HFFc6 (cell line): ENCODE measurements around the gene PTPMT1. TPM values are rescaled to one million over a fixed set of nuclear protein-coding genes. Genes with fewer than 3 reads are reported as not detected.

Experiments used
- DNase-seq: peaks from one replicate; pipeline ENCODE4 v3.0.0-alpha.2; 2018
- H3K27ac Mint-ChIP-seq: 2 replicates; pipeline ENCODE4 v1.8.0; 2020; ENCODE audit warnings: mild to moderate bottlenecking, mixed read lengths
- H3K27me3 Mint-ChIP-seq: 2 replicates; pipeline ENCODE4 v1.8.0; 2021; ENCODE audit warnings: mild to moderate bottlenecking, moderate library complexity, mixed read lengths; ENCODE audit not compliant: insufficient read depth
- H3K36me3 Mint-ChIP-seq: 2 replicates; pipeline ENCODE4 v1.8.0; 2021; ENCODE audit warnings: low read depth, mixed read lengths
- H3K4me1 Mint-ChIP-seq: 2 replicates; pipeline ENCODE4 v1.8.0; 2020; ENCODE audit warnings: low read depth, mixed read lengths
- H3K4me3 Mint-ChIP-seq: 2 replicates; pipeline ENCODE4 v1.8.0; 2020; ENCODE audit warnings: mild to moderate bottlenecking, moderate library complexity, mixed read lengths
- H3K9me3 Mint-ChIP-seq: 2 replicates; pipeline ENCODE4 v1.8.0; 2020; ENCODE audit warnings: mild to moderate bottlenecking, mixed read lengths
- total RNA-seq, 6 experiments: library from RNA; stranded (reverse); fragmentation: NEBNext Ultra II Directional; extraction: Animal tissue kit (Norgen Biotek cat#: 25700); gene quantifications; 2 replicates in 1 of 6; 3 replicates in 5 of 6; pipeline ENCODE4 v1.2.3, GENCODE V29; 2021
- TF ChIP-seq, protein P1 (sequence below): fragments of 200-600 bp; sonication (generic); IDR thresholded peaks from 2 replicates; pipeline ENCODE4 v1.5.0; 2021; ENCODE audit warnings: antibody characterized with exemption, mild to moderate bottlenecking

PTPMT1 gene
- total RNA-seq, 6 experiments from 2014 or later = 51.8 to 64.2 (median 54.5) TPM

GRCh38 chr11:47617417-47617809 is 52.0 kb downstream of the PTPMT1 start:
- DNase-seq = peak; percentile 37
- H3K4me1 Mint-ChIP-seq = peaks cover 21% of the 10 kb centered on the region
- no peaks in the 10 kb centered on the region for H3K9me3 Mint-ChIP-seq
- H3K36me3 Mint-ChIP-seq = peaks cover 12% of the 10 kb centered on the region; the same call in 1 of the 2 replicates
- H3K27ac Mint-ChIP-seq = peak overlapping the region; percentile 53
- no peak overlapping the region; the same call in 1 of the 2 replicates for H3K4me3 Mint-ChIP-seq
- peaks cover 2% of the 10 kb centered on the region; the same call in 1 of the 2 replicates for H3K27me3 Mint-ChIP-seq
- TF ChIP-seq, protein P1, sequence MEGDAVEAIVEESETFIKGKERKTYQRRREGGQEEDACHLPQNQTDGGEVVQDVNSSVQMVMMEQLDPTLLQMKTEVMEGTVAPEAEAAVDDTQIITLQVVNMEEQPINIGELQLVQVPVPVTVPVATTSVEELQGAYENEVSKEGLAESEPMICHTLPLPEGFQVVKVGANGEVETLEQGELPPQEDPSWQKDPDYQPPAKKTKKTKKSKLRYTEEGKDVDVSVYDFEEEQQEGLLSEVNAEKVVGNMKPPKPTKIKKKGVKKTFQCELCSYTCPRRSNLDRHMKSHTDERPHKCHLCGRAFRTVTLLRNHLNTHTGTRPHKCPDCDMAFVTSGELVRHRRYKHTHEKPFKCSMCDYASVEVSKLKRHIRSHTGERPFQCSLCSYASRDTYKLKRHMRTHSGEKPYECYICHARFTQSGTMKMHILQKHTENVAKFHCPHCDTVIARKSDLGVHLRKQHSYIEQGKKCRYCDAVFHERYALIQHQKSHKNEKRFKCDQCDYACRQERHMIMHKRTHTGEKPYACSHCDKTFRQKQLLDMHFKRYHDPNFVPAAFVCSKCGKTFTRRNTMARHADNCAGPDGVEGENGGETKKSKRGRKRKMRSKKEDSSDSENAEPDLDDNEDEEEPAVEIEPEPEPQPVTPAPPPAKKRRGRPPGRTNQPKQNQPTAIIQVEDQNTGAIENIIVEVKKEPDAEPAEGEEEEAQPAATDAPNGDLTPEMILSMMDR = peak; percentile 46; the same call in 1 of the 2 replicates

DNA sequence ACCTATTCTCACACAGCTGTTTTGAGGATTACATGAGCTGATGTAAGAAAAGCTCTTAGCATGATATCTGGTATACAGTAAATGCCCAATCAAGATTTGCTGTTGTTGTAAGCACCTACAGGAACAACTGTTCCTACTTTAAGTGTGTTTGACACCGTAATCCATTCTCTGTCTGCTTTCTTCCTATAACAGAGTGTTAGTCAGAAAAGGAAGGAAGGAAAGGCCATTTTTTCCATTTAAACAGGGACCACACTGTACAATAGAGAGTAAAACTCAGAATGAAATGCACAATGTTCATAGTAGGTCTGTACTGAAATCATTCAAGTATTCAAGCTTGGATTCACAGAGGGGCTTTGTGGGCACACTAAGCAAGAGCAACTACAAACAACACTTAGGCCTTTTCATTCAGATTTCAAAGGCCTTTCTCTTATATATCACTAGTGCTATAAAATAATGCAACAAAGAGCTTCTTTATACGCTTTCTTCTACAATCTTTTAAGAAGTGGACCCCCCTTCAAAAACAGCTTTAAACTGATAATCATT is 55.5 kb downstream of the PTPMT1 start:
- Mint-ChIP-seq H3K9me3 (no peaks in the 10 kb centered on the region), H3K4me3 (no peak overlapping the region), H3K36me3 (peaks cover 15% of the 10 kb centered on the region), H3K27me3 (no peaks in the 10 kb centered on the region), H3K4me1 (peaks cover 21% of the 10 kb centered on the region), H3K27ac (no peak overlapping the region)
- TF ChIP-seq, protein P1 = no peak
- no peak for DNase-seq

Other genes starting within 250 kb of the PTPMT1 start
- gene MYBPC3, start 212.9 kb upstream of the PTPMT1 start, total RNA-seq = not detected
- gene SPI1, start 187.1 kb upstream of the PTPMT1 start, total RNA-seq = not detected
- gene SLC39A13, start 157.0 kb upstream of the PTPMT1 start, total RNA-seq = 100 to 1,000 TPM in 2 of 6 experiments, 10 to 100 TPM in 4; 78.2 to 126 (median 86.4) TPM
- 100 to 1,000 TPM; 161 to 238 (median 220) TPM for gene PSMC3, start 139.2 kb upstream of the PTPMT1 start, total RNA-seq
- gene RAPSN, start 116.5 kb upstream of the PTPMT1 start, total RNA-seq = under 1 TPM in 1 of 6 experiments, not detected in 5; 0.22 TPM
- 100 to 1,000 TPM; 103 to 131 (median 120) TPM for gene CELF1, start 12.5 kb upstream of the PTPMT1 start, total RNA-seq
- 10 to 100 TPM; 15.9 to 19.4 (median 18.4) TPM for gene KBTBD4, start 13.4 kb downstream of the PTPMT1 start, total RNA-seq
- 100 to 1,000 TPM in 3 of 6 experiments, 10 to 100 TPM in 3; 97.0 to 105 (median 99.8) TPM for gene NDUFS3, start 13.5 kb downstream of the PTPMT1 start, total RNA-seq
- not detected for gene FAM180B, start 21.1 kb downstream of the PTPMT1 start, total RNA-seq
- gene C1QTNF4, start 28.8 kb downstream of the PTPMT1 start, total RNA-seq = not detected
- 100 to 1,000 TPM; 132 to 163 (median 143) TPM for gene MTCH2, start 77.0 kb downstream of the PTPMT1 start, total RNA-seq
- gene AGBL2, start 149.8 kb downstream of the PTPMT1 start, total RNA-seq = 1 to 10 TPM in 4 of 6 experiments, under 1 TPM in 2; 0.71 to 1.8 (median 1.2) TPM
- gene FNBP4, start 201.7 kb downstream of the PTPMT1 start, total RNA-seq = 10 to 100 TPM; 41.4 to 43.6 (median 42.3) TPM